ENCODE results near the gene KRT16. TPM values are rescaled to one million over a fixed set of nuclear protein-coding genes. Genes with fewer than 3 reads are reported as not detected.

KRT16 gene
- total RNA-seq, 1 experiment from 2014 or later = 109 TPM

- Mint-ChIP-seq H3K27me3 (ENCODE audit: insufficient read depth, unreplicated experiment) (peaks cover 34% of the 10 kb centered on the region), H3K4me1 (ENCODE audit: insufficient read depth, unreplicated experiment) (no peaks in the 10 kb centered on the region)
- POLR2A ChIA-PET = interaction anchor here (0.6 kb wide), 1 partner anchor 904 kb away, joined by 4 read pairs; no protein-coding TSS in a partner anchor
Observed at GRCh38 chr17:41567317-41567716, 45.2 kb downstream of the KRT16 start.

DNA sequence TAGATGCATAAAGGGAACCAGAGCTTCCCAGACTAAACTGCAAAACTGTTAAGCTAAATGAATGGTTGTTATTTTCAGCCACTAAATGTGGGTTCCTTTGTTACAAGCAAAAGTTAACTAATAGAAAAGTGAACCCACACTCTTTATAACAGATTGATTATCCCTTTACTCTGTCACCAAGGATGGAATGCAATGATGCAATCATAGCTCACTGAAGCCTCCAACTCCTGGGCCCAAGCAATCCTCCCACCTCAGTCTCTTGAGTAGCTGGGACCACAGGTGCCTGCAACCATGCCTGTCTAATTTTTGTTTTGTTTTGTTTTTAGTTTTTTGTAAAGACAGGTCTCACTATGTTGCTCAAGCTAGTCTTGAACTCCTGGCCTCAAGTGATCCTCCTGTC is 47.2 kb downstream of the KRT16 start:
- Mint-ChIP-seq H3K27ac (ENCODE audit: low read depth, unreplicated experiment) (no peak overlapping the region), H3K4me3 (ENCODE audit: unreplicated experiment) (no peak overlapping the region), H3K27me3 (ENCODE audit: insufficient read depth, unreplicated experiment) (peaks cover 34% of the 10 kb centered on the region), H3K4me1 (ENCODE audit: insufficient read depth, unreplicated experiment) (no peaks in the 10 kb centered on the region), H3K36me3 (ENCODE audit: insufficient read depth, unreplicated experiment) (no peaks in the 10 kb centered on the region), H3K9me3 (ENCODE audit: unreplicated experiment) (no peaks in the 10 kb centered on the region)
- ChIA-PET POLR2A (interaction anchor here (0.6 to 1.2 kb wide), 3 partner anchors 52 to 123 kb away, joined by 3 to 4 read pairs (median 3); partner anchors contain the start of gene EIF1), CTCF (interaction anchor here (0.6 to 22.4 kb wide), 6 partner anchors 10 to 100 kb away, joined by 3 to 415 read pairs (median 6); no protein-coding TSS in a partner anchor)
- TF ChIP-seq CTCF (IDR thresholded peaks at IDR 0.05; ENCODE audit: unreplicated experiment) = no peak
- BruUV-seq (replicated peaks) = no TSS peak
- DNase-seq (ENCODE audit: unreplicated experiment) = no peak
- intact Hi-C loops (cut with micrococcal nuclease) = no loop called here

More at GRCh38 chr17:41567317-41567716, 45.2 kb downstream of the KRT16 start:
- H3K27ac Mint-ChIP-seq (ENCODE audit: low read depth, unreplicated experiment) = no peak overlapping the region
- no TSS peak for BruUV-seq (replicated peaks)
- H3K4me3 Mint-ChIP-seq (ENCODE audit: unreplicated experiment) = no peak overlapping the region
- no peaks in the 10 kb centered on the region for H3K36me3 Mint-ChIP-seq (ENCODE audit: insufficient read depth, unreplicated experiment)
- CTCF ChIA-PET = interaction anchor here (0.6 to 22.4 kb wide), 5 partner anchors 12 to 98 kb away, joined by 3 to 415 read pairs (median 5); no protein-coding TSS in a partner anchor
- TF ChIP-seq CTCF (IDR thresholded peaks at IDR 0.05; ENCODE audit: unreplicated experiment) = no peak
- intact Hi-C loops (cut with micrococcal nuclease) = no loop called here
- H3K9me3 Mint-ChIP-seq (ENCODE audit: unreplicated experiment) = no peaks in the 10 kb centered on the region
- no peak for DNase-seq (ENCODE audit: unreplicated experiment)

- H3K4me3 Mint-ChIP-seq (ENCODE audit: unreplicated experiment) = no peak overlapping the region
Observed at GRCh38 chr17:41563607-41564170, 48.9 kb downstream of the KRT16 start.

More at GRCh38 chr17:41563607-41564170, 48.9 kb downstream of the KRT16 start:
- intact Hi-C loops (cut with micrococcal nuclease) = no loop called here
- DNase-seq (ENCODE audit: unreplicated experiment) = no peak
- Mint-ChIP-seq H3K4me1 (ENCODE audit: insufficient read depth, unreplicated experiment) (no peaks in the 10 kb centered on the region), H3K27ac (ENCODE audit: low read depth, unreplicated experiment) (no peak overlapping the region), H3K27me3 (ENCODE audit: insufficient read depth, unreplicated experiment) (peaks cover 25% of the 10 kb centered on the region), H3K36me3 (ENCODE audit: insufficient read depth, unreplicated experiment) (no peaks in the 10 kb centered on the region), H3K9me3 (ENCODE audit: unreplicated experiment) (no peaks in the 10 kb centered on the region)
- ChIA-PET CTCF (interaction anchor here (4.1 to 22.4 kb wide), 2 partner anchors 14 to 102 kb away, joined by 34 to 415 read pairs; no protein-coding TSS in a partner anchor), POLR2A (interaction anchor here (1.1 kb wide), 1 partner anchor 72 kb away, joined by 3 read pairs; no protein-coding TSS in a partner anchor)
- no TSS peak for BruUV-seq (replicated peaks)
- no peak for TF ChIP-seq CTCF (IDR thresholded peaks at IDR 0.05; ENCODE audit: unreplicated experiment)
